ENCODE measurements around the gene PCDHA9.
"Not testable (repeated sequence)": the region's sequence is repeated elsewhere in the genome, so short reads cannot be mapped to it uniquely, and the experiment has no call there.

The PCDHA9 gene, protein sequence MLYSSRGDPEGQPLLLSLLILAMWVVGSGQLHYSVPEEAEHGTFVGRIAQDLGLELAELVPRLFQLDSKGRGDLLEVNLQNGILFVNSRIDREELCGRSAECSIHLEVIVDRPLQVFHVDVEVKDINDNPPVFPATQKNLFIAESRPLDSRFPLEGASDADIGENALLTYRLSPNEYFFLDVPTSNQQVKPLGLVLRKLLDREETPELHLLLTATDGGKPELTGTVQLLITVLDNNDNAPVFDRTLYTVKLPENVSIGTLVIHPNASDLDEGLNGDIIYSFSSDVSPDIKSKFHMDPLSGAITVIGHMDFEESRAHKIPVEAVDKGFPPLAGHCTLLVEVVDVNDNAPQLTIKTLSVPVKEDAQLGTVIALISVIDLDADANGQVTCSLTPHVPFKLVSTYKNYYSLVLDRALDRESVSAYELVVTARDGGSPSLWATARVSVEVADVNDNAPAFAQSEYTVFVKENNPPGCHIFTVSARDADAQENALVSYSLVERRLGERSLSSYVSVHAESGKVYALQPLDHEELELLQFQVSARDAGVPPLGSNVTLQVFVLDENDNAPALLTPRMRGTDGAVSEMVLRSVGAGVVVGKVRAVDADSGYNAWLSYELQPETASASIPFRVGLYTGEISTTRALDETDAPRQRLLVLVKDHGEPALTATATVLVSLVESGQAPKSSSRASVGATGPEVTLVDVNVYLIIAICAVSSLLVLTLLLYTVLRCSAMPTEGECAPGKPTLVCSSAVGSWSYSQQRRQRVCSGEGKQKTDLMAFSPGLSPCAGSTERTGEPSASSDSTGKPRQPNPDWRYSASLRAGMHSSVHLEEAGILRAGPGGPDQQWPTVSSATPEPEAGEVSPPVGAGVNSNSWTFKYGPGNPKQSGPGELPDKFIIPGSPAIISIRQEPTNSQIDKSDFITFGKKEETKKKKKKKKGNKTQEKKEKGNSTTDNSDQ

DNA sequence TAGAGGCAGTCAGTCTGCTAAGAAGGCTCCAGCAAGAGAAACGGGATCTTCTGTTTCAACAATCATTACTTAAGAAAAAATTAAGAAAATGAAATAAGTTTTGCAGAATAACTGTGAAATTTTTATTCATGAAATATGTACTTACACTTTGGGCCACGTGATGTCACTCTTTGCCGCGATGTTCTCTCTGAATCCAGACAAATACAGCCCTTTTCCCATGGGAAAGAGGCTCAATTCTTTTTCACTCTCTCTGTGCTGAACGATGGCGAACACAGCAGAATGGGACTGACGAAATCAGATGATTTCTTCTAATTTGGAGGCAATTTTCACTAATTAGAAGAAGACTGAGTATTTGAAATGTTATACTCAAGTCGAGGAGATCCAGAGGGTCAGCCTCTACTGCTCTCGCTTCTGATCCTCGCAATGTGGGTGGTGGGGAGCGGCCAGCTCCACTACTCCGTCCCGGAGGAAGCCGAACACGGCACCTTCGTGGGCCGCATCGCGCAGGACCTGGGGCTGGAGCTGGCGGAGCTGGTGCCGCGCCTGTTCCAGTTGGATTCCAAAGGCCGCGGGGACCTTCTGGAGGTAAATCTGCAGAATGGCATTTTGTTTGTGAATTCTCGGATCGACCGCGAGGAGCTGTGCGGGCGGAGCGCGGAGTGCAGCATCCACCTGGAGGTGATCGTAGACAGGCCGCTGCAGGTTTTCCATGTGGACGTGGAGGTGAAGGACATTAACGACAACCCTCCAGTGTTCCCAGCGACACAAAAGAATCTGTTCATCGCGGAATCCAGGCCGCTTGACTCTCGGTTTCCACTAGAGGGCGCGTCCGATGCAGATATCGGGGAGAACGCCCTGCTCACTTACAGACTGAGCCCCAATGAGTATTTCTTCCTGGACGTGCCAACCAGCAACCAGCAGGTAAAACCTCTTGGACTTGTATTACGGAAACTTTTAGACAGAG, at the start of gene PCDHA9:
Gene PCDHA9 (plus strand): TSS at position 244 of the 964 bp plus-strand sequence. CDS start 114 bp downstream, at position 358.
- in situ Hi-C loops (cut with HindIII; ENCODE audit: low sequenced_read_pairs): not testable (repeated sequence)

DNA sequence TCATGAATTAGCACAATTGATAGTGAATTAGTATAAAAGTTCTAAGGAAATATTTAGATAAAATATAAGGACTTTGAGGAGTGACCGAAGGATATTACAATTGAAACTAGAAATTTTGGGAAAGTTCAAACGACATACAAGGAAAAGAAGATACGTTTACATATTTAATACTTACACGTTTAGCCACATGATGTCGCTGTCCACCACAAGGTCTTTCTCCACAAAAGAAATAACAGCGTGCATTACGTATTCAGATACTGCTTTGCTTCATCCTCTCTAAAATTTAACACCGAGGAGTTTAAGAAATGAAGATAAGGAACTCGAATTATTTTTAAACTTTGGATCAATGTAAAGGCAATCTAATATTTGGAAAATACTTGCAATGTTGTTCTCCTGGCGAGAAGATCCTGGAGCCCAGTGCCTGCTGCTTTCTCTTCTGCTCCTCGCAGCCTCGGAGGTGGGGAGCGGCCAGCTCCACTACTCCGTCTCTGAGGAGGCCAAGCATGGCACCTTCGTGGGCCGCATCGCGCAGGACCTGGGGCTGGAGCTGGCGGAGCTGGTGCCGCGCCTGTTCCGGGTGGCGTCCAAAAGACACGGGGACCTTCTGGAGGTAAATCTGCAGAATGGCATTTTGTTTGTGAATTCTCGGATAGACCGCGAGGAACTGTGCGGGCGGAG, 47.2 kb upstream of the PCDHA9 start, which contains the start of gene PCDHA3:
Gene PCDHA3 (plus strand): TSS at position 242 of the 678 bp plus-strand sequence.
- in situ Hi-C loops (cut with HindIII; ENCODE audit: low sequenced_read_pairs): no loop called here

DNA sequence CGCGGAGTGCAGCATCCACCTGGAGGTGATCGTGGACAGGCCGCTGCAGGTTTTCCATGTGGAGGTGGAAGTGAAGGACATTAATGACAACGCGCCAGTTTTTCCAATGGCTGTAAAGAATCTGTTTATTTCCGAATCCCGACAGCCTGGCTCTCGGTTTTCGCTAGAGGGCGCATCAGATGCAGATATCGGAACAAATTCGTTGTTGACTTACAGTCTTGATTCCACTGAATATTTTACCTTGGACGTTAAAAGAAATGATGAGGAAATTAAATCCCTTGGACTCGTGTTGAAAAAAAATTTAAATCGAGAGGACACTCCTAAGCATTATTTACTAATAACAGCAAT, 46.7 kb upstream of the PCDHA9 start:
- in situ Hi-C loops (cut with HindIII; ENCODE audit: low sequenced_read_pairs): no loop called here

DNA sequence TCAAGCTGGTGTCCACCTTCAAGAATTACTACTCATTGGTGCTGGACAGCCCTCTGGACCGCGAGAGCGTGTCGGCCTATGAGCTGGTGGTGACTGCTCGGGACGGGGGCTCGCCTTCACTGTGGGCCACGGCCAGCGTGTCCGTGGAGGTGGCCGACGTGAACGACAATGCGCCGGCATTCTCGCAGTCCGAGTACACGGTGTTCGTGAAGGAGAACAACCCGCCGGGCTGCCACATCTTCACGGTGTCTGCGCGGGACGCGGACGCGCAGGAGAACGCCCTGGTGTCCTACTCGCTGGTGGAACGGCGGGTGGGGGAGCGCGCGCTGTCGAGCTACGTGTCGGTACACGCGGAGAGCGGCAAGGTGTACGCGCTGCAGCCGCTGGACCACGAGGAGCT, 45.8 kb upstream of the PCDHA9 start:
- in situ Hi-C loops (cut with HindIII; ENCODE audit: low sequenced_read_pairs): not testable (repeated sequence)

DNA sequence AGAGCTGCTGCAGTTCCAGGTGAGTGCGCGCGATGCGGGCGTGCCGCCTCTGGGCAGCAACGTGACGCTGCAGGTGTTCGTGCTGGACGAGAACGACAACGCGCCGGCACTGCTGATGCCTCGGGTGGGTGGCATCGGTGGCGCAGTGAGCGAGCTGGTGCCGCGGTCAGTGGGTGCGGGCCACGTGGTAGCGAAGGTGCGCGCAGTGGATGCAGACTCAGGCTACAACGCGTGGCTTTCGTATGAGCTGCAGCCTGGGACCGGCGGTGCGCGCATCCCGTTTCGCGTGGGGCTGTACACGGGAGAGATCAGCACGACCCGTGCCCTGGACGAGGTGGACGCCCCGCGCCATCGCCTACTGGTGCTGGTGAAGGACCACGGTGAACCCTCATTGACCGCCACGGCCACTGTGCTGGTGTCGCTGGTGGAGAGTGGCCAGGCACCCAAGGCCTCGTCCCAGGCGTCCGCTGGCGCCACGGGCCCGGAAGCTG, 45.4 kb upstream of the PCDHA9 start:
- in situ Hi-C loops (cut with HindIII; ENCODE audit: low sequenced_read_pairs): no loop called here

DNA sequence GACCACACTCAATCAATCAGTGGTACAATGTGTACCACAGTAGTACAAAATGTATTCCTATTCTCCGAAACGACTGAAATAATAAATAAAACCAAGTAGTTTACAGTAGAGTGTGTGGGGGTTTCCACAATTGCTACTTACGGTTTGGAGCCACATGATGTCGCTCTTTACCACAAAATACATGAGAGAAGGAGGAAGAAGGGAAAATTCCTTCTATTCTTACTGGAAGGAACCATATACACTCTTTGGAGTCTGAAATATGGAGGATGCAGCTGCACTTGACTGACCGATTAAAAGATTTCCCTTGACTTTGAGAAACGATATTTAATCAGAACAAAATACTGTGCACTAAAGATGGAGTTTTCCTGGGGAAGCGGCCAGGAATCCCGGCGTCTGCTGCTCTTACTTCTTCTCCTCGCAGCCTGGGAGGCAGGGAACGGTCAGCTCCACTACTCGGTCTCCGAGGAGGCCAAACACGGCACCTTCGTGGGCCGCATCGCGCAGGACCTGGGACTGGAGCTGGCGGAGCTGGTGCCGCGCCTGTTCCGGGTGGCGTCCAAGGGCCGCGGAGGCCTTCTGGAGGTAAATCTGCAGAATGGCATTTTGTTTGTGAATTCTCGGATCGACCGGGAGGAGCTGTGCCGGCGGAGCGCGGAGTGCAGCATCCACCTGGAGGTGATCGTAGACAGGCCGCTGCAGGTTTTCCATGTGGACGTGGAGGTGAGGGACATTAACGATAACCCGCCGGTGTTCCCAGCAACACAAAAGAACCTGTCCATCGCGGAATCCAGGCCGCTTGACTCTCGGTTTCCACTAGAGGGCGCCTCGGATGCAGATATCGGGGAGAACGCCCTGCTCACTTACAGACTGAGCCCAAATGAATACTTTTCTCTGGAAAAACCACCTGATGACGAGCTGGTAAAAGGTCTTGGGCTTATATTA, 41.1 kb upstream of the PCDHA9 start, which contains the start of gene PCDHA4:
Gene PCDHA4 (plus strand): TSS at position 235 of the 942 bp plus-strand sequence.
- in situ Hi-C loops (cut with HindIII; ENCODE audit: low sequenced_read_pairs): no loop called here

DNA sequence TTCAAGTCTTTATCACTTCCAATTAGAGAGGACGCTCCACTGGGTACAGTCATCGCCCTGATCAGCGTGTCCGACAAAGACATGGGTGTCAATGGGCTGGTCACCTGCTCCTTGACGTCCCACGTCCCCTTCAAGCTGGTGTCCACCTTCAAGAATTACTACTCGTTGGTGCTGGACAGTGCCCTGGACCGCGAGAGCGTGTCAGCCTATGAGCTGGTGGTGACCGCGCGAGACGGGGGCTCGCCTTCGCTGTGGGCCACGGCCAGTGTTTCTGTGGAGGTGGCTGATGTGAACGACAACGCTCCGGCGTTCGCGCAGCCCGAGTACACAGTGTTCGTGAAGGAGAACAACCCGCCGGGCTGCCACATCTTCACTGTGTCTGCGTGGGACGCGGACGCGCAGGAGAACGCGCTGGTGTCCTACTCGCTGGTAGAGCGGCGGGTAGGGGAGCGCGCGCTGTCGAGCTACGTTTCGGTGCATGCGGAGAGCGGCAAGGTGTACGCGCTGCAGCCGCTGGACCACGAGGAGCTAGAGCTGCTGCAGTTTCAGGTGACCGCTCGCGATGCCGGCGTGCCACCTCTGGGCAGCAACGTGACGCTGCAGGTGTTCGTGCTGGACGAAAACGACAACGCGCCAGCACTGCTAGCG, 39.8 kb upstream of the PCDHA9 start:
- in situ Hi-C loops (cut with HindIII; ENCODE audit: low sequenced_read_pairs): not testable (repeated sequence)

DNA sequence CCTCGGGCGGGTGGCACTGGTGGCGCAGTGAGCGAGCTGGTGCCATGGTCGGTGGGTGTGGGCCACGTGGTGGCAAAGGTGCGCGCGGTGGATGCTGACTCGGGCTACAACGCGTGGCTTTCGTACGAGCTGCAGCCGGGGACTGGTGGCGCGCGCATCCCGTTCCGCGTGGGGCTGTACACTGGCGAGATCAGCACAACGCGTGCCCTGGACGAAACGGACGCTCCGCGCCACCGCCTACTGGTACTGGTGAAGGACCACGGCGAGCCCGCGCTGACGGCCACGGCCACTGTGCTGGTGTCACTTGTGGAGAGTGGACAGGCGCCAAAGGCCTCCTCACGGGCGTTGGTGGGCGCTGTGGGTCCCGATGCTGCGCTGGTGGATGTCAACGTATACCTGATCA, 39.3 kb upstream of the PCDHA9 start:
- in situ Hi-C loops (cut with HindIII; ENCODE audit: low sequenced_read_pairs): no loop called here

DNA sequence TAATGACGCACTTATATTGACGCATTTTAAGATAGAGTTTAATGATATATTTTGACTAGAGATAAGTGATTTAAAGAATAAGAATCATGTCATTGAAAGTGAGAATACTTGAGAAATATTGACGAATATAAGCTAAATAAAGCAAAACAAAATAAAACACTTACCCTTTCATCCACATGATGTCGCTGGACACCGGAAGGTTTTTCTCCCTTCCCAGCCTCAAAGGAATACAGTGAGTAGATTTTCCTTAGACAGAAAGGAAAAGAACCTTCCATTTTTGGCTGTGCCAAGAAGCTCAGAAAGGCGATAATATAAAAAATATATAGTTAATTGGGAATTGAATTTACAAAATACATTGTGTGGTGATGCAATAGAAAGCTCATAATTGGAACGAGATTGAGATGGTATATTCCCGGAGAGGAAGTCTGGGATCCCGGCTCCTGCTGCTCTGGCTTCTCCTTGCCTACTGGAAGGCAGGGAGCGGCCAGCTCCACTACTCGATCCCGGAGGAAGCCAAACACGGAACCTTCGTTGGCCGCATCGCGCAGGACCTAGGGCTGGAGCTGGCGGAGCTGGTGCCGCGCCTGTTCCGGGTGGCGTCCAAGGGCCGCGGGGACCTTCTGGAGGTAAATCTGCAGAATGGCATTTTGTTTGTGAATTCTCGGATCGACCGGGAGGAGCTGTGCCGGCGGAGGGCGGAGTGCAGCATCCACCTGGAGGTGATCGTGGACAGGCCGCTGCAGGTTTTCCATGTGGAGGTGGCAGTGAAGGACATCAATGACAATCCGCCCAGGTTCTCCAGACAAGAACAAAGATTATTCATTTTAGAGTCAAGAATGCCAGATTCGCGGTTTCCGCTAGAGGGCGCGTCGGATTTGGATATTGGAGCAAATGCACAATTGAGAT, 26.6 kb upstream of the PCDHA9 start, which contains the start of gene PCDHA5:
Gene PCDHA5 (plus strand): TSS at position 239 of the 906 bp plus-strand sequence.
- in situ Hi-C loops (cut with HindIII; ENCODE audit: low sequenced_read_pairs): no loop called here

DNA sequence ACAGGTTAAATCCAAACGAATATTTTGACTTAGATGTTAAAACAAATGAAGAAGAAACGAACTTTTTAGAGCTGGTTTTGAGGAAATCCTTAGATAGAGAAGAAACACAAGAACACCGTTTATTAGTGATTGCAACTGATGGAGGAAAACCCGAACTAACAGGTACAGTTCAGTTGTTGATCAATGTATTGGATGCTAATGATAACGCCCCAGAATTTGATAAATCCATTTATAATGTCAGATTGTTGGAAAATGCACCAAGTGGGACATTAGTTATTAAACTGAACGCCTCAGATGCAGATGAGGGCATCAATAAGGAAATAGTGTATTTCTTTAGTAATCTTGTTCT, 25.9 kb upstream of the PCDHA9 start:
- in situ Hi-C loops (cut with HindIII; ENCODE audit: low sequenced_read_pairs): no loop called here

DNA sequence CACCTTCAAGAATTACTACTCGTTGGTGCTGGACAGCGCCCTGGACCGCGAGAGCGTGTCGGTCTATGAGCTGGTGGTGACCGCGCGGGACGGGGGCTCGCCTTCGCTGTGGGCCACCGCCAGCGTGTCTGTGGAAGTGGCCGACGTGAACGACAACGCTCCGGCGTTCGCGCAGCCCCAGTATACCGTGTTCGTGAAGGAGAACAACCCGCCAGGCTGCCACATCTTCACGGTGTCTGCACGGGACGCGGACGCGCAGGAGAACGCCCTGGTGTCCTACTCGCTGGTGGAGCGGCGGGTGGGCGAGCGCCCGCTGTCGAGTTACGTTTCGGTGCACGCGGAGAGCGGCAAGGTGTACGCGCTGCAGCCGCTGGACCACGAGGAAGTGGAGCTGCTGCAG, 25.2 kb upstream of the PCDHA9 start:
- in situ Hi-C loops (cut with HindIII; ENCODE audit: low sequenced_read_pairs): not testable (repeated sequence)

DNA sequence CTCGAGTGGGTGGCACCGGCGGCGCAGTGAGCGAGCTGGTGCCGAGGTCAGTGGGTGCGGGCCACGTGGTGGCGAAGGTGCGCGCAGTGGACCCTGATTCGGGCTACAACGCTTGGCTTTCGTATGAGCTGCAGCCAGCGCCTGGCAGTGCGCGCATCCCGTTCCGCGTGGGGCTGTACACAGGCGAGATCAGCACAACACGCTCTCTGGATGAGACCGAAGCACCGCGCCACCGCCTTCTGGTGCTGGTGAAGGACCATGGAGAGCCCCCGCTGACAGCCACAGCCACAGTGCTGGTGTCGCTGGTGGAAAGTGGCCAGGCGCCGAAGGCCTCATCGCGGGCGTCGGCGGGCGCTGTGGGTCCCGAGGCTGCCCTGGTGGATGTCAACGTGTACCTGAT, 24.7 kb upstream of the PCDHA9 start:
- in situ Hi-C loops (cut with HindIII; ENCODE audit: low sequenced_read_pairs): no loop called here

DNA sequence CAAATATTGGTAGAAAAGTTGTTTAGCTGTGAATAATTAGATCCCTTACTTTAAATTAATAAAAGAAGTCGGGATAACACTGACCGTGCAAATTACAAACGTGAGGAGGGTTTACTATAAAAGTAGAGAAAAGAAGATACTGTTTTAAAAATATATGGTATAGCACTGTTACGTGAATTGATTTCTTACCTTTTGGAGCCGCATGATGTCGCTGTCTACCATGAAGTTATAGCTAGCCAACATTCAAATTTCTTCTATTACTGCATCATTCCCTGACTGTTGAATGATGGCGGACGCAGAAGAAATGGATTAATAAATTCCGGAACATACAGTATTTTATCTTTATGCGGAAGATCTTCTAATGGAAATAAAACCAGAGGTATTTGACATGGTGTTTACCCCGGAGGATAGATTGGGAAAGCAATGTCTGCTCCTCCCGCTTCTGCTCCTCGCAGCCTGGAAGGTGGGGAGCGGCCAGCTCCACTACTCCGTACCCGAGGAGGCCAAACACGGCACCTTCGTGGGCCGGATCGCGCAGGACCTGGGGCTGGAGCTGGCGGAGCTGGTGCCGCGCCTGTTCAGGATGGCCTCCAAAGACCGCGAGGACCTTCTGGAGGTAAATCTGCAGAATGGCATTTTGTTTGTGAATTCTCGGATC, 20.3 kb upstream of the PCDHA9 start, which contains the start of gene PCDHA6:
Gene PCDHA6 (plus strand): TSS at position 257 of the 658 bp plus-strand sequence. CDS start 132 bp downstream, at position 389.
- in situ Hi-C loops (cut with HindIII; ENCODE audit: low sequenced_read_pairs): no loop called here

DNA sequence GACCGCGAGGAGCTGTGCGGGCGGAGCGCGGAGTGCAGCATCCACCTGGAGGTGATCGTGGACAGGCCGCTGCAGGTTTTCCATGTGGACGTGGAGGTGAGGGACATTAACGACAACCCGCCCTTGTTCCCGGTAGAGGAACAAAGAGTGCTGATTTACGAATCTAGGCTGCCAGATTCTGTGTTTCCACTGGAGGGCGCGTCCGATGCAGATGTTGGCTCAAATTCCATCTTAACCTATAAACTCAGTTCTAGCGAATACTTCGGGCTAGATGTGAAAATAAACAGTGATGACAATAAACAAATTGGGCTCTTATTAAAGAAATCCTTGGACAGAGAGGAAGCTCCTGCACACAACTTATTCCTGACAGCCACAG, 19.8 kb upstream of the PCDHA9 start:
- in situ Hi-C loops (cut with HindIII; ENCODE audit: low sequenced_read_pairs): no loop called here

DNA sequence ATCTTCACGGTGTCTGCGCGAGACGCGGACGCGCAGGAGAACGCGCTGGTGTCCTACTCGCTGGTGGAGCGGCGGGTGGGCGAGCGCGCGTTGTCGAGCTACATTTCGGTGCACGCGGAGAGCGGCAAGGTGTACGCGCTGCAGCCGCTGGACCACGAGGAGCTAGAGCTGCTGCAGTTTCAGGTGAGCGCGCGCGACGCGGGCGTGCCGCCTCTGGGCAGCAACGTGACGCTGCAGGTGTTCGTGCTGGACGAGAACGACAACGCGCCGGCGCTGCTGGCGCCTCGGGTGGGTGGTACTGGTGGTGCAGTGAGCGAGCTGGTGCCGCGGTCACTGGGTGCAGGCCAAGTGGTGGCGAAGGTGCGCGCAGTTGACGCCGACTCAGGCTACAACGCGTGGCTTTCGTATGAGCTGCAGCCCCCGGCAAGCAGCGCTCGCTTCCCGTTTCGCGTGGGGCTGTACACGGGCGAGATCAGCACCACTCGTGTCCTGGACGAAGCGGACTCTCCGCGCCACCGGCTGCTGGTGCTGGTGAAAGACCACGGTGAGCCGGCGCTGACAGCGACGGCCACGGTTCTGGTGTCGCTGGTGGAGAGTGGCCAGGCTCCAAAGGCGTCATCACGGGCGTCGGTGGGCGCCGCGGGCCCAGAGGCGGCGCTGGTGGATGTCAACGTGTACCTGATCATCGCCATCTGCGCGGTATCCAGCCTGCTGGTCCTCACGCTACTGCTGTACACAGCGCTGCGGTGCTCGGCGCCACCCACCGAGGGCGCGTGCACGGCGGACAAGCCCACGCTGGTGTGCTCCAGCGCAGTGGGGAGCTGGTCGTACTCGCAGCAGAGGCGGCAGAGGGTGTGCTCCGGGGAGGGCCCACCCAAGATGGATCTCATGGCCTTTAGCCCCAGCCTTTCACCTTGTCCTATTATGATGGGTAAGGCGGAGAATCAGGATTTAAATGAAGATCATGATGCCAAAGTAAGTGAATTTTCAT, 18.4 kb upstream of the PCDHA9 start:
- in situ Hi-C loops (cut with HindIII; ENCODE audit: low sequenced_read_pairs): not testable (repeated sequence)

Data from endothelial cell of hepatic sinusoid (primary cell).